Measurements from ENCODE around the gene GSG1. TPM values are rescaled to one million over a fixed set of nuclear protein-coding genes. Genes with fewer than 3 reads are reported as not detected.

GSG1 gene
- total RNA-seq, 2 experiments from 2014 or later = not detected

DNA sequence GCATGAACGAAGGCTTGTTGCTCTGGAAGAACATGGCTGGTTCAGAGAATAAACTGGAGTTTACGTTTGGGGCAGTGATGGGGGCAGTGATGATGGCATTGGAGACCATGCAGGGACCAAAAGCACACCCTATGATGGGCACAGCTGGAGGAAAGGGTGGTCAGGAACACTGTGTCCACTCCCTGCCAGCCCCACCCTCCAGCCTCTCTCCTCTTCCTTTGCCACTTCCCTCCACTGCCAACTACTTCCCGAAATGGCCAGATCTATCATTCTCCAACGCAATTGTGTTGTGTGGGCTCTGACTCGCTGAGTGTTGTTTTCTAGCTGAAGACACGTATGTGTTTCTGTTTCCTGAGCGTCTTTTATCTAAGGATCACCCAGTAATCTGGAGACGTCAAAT, 39.3 kb upstream of the GSG1 start:
- Histone ChIP-seq H3K4me1 (ENCODE audit: insufficient read depth, low read length) (peaks cover 17% of the 10 kb centered on the region), H3K36me3 (ENCODE audit: insufficient read depth, low read length) (no peaks in the 10 kb centered on the region), H3K27me3 (ENCODE audit: control insufficient read depth in 1 of 2, insufficient read depth in 2 of 2, low read length in 2 of 2) (no peaks in the 10 kb centered on the region), H3K27ac (ENCODE audit: low read depth in 1 of 2, low read length in 2 of 2) (no peak overlapping the region), H3K4me3 (ENCODE audit: low read length) (no peak overlapping the region), H3K9me3 (ENCODE audit: control insufficient read depth in 1 of 2, insufficient read depth in 1 of 2, low read length in 2 of 2) (no peaks in the 10 kb centered on the region)
- ChIA-PET POLR2A (no interaction called here), CTCF (interaction anchor here (1.3 kb wide), 1 partner anchor 70 kb away, joined by 4 read pairs; no protein-coding TSS in a partner anchor)
- no peak for ATAC-seq (ENCODE audit: poor library complexity)
- Mint-ChIP-seq H3K27me3 (no peaks in the 10 kb centered on the region), H3K36me3 (ENCODE audit: low read depth) (no peaks in the 10 kb centered on the region), H3K4me3 (no peak overlapping the region), H3K27ac (no peak overlapping the region), H3K4me1 (ENCODE audit: low read depth) (peaks cover 22% of the 10 kb centered on the region), H3K9me3 (no peaks in the 10 kb centered on the region)
- TF ChIP-seq, protein P1, sequence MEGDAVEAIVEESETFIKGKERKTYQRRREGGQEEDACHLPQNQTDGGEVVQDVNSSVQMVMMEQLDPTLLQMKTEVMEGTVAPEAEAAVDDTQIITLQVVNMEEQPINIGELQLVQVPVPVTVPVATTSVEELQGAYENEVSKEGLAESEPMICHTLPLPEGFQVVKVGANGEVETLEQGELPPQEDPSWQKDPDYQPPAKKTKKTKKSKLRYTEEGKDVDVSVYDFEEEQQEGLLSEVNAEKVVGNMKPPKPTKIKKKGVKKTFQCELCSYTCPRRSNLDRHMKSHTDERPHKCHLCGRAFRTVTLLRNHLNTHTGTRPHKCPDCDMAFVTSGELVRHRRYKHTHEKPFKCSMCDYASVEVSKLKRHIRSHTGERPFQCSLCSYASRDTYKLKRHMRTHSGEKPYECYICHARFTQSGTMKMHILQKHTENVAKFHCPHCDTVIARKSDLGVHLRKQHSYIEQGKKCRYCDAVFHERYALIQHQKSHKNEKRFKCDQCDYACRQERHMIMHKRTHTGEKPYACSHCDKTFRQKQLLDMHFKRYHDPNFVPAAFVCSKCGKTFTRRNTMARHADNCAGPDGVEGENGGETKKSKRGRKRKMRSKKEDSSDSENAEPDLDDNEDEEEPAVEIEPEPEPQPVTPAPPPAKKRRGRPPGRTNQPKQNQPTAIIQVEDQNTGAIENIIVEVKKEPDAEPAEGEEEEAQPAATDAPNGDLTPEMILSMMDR (IDR thresholded peaks at IDR 0.05) = no peak
- intact Hi-C loops (cut with DNase I, micrococcal nuclease) = no loop called here
- no peak for DNase-seq

DNA sequence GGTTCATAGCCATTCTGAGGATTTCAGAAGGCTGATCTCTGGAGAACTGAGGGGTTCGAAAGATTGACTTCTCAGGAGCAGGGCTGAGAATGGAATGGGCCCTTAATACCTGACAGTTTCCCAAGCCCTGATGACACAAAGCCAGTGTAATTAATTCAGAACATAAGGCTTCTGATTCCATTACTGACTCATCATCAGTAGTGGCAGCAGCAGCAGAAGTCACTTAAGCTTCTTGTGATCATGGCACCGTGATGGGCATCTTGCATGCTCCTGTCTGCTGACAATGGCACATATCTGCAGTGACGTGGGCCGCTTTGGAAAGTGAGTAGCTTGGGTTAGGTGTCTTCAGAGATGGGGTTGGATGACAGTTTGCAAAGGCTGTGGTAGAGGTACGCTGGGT, 38.2 kb upstream of the GSG1 start:
- Mint-ChIP-seq H3K9me3 (no peaks in the 10 kb centered on the region), H3K4me1 (ENCODE audit: low read depth) (peaks cover 22% of the 10 kb centered on the region), H3K27me3 (no peaks in the 10 kb centered on the region), H3K4me3 (no peak overlapping the region), H3K27ac (no peak overlapping the region), H3K36me3 (ENCODE audit: low read depth) (no peaks in the 10 kb centered on the region)
- ATAC-seq (ENCODE audit: poor library complexity) (no peak), DNase-seq (no peak)
- Histone ChIP-seq H3K9me3 (ENCODE audit: control insufficient read depth in 1 of 2, insufficient read depth in 1 of 2, low read length in 2 of 2) (no peaks in the 10 kb centered on the region), H3K27me3 (ENCODE audit: control insufficient read depth in 1 of 2, insufficient read depth in 2 of 2, low read length in 2 of 2) (no peaks in the 10 kb centered on the region), H3K27ac (ENCODE audit: low read depth in 1 of 2, low read length in 2 of 2) (no peak overlapping the region), H3K4me3 (ENCODE audit: low read length) (no peak overlapping the region), H3K4me1 (ENCODE audit: insufficient read depth, low read length) (peaks cover 17% of the 10 kb centered on the region), H3K36me3 (ENCODE audit: insufficient read depth, low read length) (no peaks in the 10 kb centered on the region)
- intact Hi-C loops (cut with DNase I, micrococcal nuclease) = no loop called here
- CTCF ChIA-PET = no interaction called here
- POLR2A ChIA-PET = no interaction called here
- TF ChIP-seq, protein P1 (IDR thresholded peaks at IDR 0.05) = no peak

DNA sequence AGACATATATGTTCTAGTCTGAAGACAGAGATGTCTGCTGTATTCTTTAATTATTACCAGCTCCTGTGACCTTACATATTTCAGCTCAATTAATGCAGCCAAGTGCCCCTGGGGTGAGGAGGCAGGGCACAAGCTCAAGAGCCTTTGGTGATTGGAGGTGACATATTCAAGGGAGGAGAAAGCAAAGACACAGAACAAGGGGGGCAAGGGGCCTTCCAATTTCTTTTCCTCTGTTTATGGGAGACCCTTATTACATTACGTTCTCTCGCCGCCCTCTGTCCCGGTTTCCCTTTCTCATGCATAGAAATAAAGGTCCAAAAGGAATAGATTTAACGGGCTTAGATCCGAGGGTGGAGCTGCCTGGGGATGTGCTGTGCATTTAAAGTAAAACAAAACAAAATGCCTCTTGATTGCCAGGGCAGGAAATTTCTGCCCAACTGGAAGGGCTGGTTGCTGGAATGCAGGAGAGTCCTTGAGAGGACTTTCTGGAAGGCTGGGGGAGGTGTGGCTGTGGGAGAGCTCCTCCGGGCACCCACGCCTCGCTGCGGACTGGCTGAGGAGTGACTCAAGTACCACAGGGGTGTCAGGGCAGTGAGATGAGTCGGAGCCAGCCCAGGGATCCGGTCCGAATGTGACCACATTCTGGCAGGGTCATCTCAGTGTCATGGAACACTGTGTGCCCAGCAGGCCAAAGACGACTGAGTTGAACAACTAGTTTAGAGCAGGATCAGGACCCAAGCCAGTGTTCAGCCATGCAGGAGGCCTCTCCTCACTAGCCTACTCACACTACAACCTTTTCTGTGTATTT, 32.1 kb upstream of the GSG1 start:
- Mint-ChIP-seq H3K36me3 (ENCODE audit: low read depth) (no peaks in the 10 kb centered on the region), H3K4me1 (ENCODE audit: low read depth) (no peaks in the 10 kb centered on the region), H3K27me3 (peaks cover 7% of the 10 kb centered on the region), H3K4me3 (no peak overlapping the region), H3K9me3 (no peaks in the 10 kb centered on the region), H3K27ac (no peak overlapping the region)
- ATAC-seq (ENCODE audit: poor library complexity) = no peak
- H3K36me3 ChIP-seq (ENCODE audit: insufficient read depth, low read length) = no peaks in the 10 kb centered on the region
- no peaks in the 10 kb centered on the region for H3K27me3 ChIP-seq (ENCODE audit: control insufficient read depth in 1 of 2, insufficient read depth in 2 of 2, low read length in 2 of 2)
- intact Hi-C loops (cut with DNase I, micrococcal nuclease) = no loop called here
- DNase-seq = no peak
- H3K4me3 ChIP-seq (ENCODE audit: low read length) = no peak overlapping the region
- ChIA-PET CTCF (interaction anchor here (1.6 kb wide), 1 partner anchor 16 kb away, joined by 4 read pairs; no protein-coding TSS in a partner anchor), POLR2A (no interaction called here)
- H3K27ac ChIP-seq (ENCODE audit: low read depth in 1 of 2, low read length in 2 of 2) = no peak overlapping the region
- no peaks in the 10 kb centered on the region for H3K9me3 ChIP-seq (ENCODE audit: control insufficient read depth in 1 of 2, insufficient read depth in 1 of 2, low read length in 2 of 2)
- TF ChIP-seq, protein P1 (IDR thresholded peaks at IDR 0.05) = no peak
- no peaks in the 10 kb centered on the region for H3K4me1 ChIP-seq (ENCODE audit: insufficient read depth, low read length)

All from CD4-positive, alpha-beta T cell (primary cell).